Osteocyte (in vitro differentiated cells): ENCODE data around the gene ADGRA1. TPM values are rescaled to one million over a fixed set of nuclear protein-coding genes. Genes with fewer than 3 reads are reported as not detected.

Experiments
- DNase-seq: peaks from one replicate; pipeline ENCODE4 v3.0.0; 2021; ENCODE audit warnings: mixed read lengths; ENCODE audit not compliant: unreplicated experiment; ENCODE audit errors: extremely low spot score
- H3K27ac Mint-ChIP-seq: one replicate; pipeline ENCODE4 v1.8.0; 2021; ENCODE audit warnings: mild to moderate bottlenecking, mixed read lengths; ENCODE audit not compliant: unreplicated experiment
- H3K27me3 Mint-ChIP-seq: one replicate; pipeline ENCODE4 v1.8.0; 2021; ENCODE audit warnings: mixed read lengths; ENCODE audit not compliant: unreplicated experiment
- H3K36me3 Mint-ChIP-seq: one replicate; pipeline ENCODE4 v1.8.0; 2021; ENCODE audit warnings: mixed read lengths; ENCODE audit not compliant: unreplicated experiment
- H3K4me1 Mint-ChIP-seq: one replicate; pipeline ENCODE4 v1.8.0; 2021; ENCODE audit warnings: mixed read lengths; ENCODE audit not compliant: unreplicated experiment
- H3K4me3 Mint-ChIP-seq: one replicate; pipeline ENCODE4 v1.8.0; 2021; ENCODE audit warnings: mild to moderate bottlenecking, moderate library complexity, mixed read lengths; ENCODE audit not compliant: unreplicated experiment
- H3K9me3 Mint-ChIP-seq: one replicate; pipeline ENCODE4 v1.8.0; 2021; ENCODE audit warnings: mixed read lengths; ENCODE audit not compliant: unreplicated experiment
- CTCF ChIP-seq: fragments of 200-600 bp; sonication (generic); IDR thresholded peaks from 2 replicates; pipeline ENCODE4 v1.5.0; 2021; ENCODE audit warnings: antibody characterized with exemption, mild to moderate bottlenecking, moderate library complexity
- total RNA-seq: library from RNA; stranded (reverse); gene quantifications from 2 replicates; pipeline ENCODE4 v1.2.1, GENCODE V29; 2021

Gene ADGRA1
- total RNA-seq, 1 donor from 2014 or later = not detected

- no peaks in the 10 kb centered on the region for H3K4me1 Mint-ChIP-seq
- H3K9me3 Mint-ChIP-seq = no peaks in the 10 kb centered on the region
- no peak overlapping the region for H3K4me3 Mint-ChIP-seq
- no peak for DNase-seq
- no peak overlapping the region for H3K27ac Mint-ChIP-seq
- peaks cover 35% of the 10 kb centered on the region for H3K27me3 Mint-ChIP-seq
- H3K36me3 Mint-ChIP-seq = no peaks in the 10 kb centered on the region
- TF ChIP-seq CTCF = no peak
These were observed 66.7 kb downstream of the ADGRA1 start for GRCh38 chr10:133154411-133154810.

DNA sequence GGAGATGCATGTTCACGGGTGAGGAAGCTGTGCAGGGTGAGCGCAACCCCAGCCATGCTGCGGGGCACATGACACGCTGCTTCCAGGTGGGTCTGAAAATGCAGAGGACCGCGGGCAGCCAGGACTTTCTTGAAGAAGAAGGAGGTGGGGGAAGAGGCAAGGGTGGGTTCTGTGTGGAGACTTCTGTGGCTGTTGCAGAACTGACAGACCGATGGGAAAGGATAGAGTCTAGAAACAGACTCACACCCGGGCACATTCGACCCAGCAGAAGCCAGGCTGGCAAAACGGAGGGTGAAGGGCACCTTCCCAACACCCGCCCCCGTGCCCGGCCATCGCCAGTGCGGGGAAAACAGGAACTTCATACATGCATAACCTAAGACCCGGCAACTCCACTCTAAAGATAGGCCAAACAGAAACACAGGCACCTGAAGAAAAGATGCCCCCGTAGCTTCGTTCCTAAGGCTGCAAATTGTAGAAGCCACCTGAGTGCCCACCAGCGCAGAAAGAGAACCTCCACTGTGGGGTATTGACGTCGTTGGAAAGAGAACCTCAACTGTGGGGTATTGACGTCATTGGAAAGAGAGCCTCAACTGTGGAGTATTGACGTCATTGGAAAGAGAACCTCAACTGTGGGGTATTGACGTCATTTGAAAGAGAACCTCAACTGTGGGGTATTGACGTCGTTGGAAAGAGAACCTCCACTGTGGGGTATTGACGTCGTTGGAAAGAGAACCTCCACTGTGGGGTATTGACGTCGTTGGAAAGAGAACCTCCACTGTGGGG lies 67.5 kb downstream of the ADGRA1 start:
- Mint-ChIP-seq H3K27me3 (peaks cover 35% of the 10 kb centered on the region), H3K27ac (no peak overlapping the region)

GRCh38 chr10:133156674-133157579 lies 69.2 kb downstream of the ADGRA1 start:
- no peak for TF ChIP-seq CTCF
- no peaks in the 10 kb centered on the region for H3K36me3 Mint-ChIP-seq
- no peak for DNase-seq
- H3K4me1 Mint-ChIP-seq = no peaks in the 10 kb centered on the region
- H3K27ac Mint-ChIP-seq = no peak overlapping the region
- peaks cover 29% of the 10 kb centered on the region for H3K27me3 Mint-ChIP-seq
- H3K9me3 Mint-ChIP-seq = no peaks in the 10 kb centered on the region
- H3K4me3 Mint-ChIP-seq = no peak overlapping the region

More for the DNA sequence above, 67.5 kb downstream of the ADGRA1 start:
- Mint-ChIP-seq H3K9me3 (no peaks in the 10 kb centered on the region), H3K4me3 (no peak overlapping the region), H3K36me3 (no peaks in the 10 kb centered on the region), H3K4me1 (no peaks in the 10 kb centered on the region)
- no peak for TF ChIP-seq CTCF
- DNase-seq = no peak

GRCh38 chr10:133157662-133158436 lies 70.1 kb downstream of the ADGRA1 start:
- no peak overlapping the region for H3K4me3 Mint-ChIP-seq
- H3K9me3 Mint-ChIP-seq = no peaks in the 10 kb centered on the region
- no peak for TF ChIP-seq CTCF
- DNase-seq = no peak
- H3K27ac Mint-ChIP-seq = no peak overlapping the region
- H3K36me3 Mint-ChIP-seq = no peaks in the 10 kb centered on the region
- no peaks in the 10 kb centered on the region for H3K4me1 Mint-ChIP-seq
- peaks cover 29% of the 10 kb centered on the region for H3K27me3 Mint-ChIP-seq
